ENCODE measurements around the gene ATP5F1D.

- no peak for TF ChIP-seq EP300 (IDR thresholded peaks at IDR 0.05)
- no peak for TF ChIP-seq CTCF (IDR thresholded peaks at IDR 0.05)
- no peak for TF ChIP-seq POLR2A (IDR thresholded peaks at IDR 0.05)
Observed at GRCh38 chr19:1261538-1261797, 19.9 kb downstream of the ATP5F1D start.
